Activated CD4-positive, alpha-beta T cell treated with anti-CD3 and anti-CD28 coated beads for 48 hours (primary cell): ENCODE measurements around the gene GRK4.
"Not testable (repeated sequence)": the region's sequence is repeated elsewhere in the genome, so short reads cannot be mapped to it uniquely, and the experiment has no call there.

Experiments used
- DNase-seq: peaks from one replicate; pipeline ENCODE4 v3.0.0-alpha.2; 2020

The GRK4 gene

GRCh38 chr4:2963175-2963965, at the start of gene GRK4, which contains the start of gene NOP14:
Gene GRK4 (plus strand): TSS chr4:2963571. CDS start chr4:2964071, 500 bp downstream.
Gene NOP14 (minus strand): TSS chr4:2963406. CDS start chr4:2963319, 87 bp downstream.
- DNase-seq, result peak; percentile 98

GRCh38 chr4:2914256-2915126, 48.9 kb upstream of the GRK4 start:
- peak; percentile 32 for DNase-seq

- no peak for DNase-seq
Observed at GRCh38 chr4:2915789-2916188, 47.6 kb upstream of the GRK4 start.

GRCh38 chr4:2916696-2917095, 46.7 kb upstream of the GRK4 start:
- not testable (repeated sequence) for DNase-seq

- not testable (repeated sequence) for DNase-seq
Observed at GRCh38 chr4:2918300-2918699, 45.1 kb upstream of the GRK4 start.

- not testable (repeated sequence) for DNase-seq
Observed at GRCh38 chr4:2918714-2919113, 44.7 kb upstream of the GRK4 start.

GRCh38 chr4:2922453-2923101, 40.8 kb upstream of the GRK4 start:
- DNase-seq, result not testable (repeated sequence)

- no peak for DNase-seq
Observed at GRCh38 chr4:2923141-2923551, 40.2 kb upstream of the GRK4 start.

GRCh38 chr4:2923668-2924173, 39.6 kb upstream of the GRK4 start:
- no peak for DNase-seq

- no peak for DNase-seq
Observed at GRCh38 chr4:2924286-2924685, 39.1 kb upstream of the GRK4 start.

- no peak for DNase-seq
Observed at GRCh38 chr4:2924765-2925301, 38.5 kb upstream of the GRK4 start.

GRCh38 chr4:2925496-2925895, 37.9 kb upstream of the GRK4 start:
- DNase-seq, result no peak

GRCh38 chr4:2925931-2926860, 37.2 kb upstream of the GRK4 start:
- no peak for DNase-seq

- no peak for DNase-seq
Observed at GRCh38 chr4:2927016-2927695, 36.2 kb upstream of the GRK4 start.

- DNase-seq, result no peak
Observed at GRCh38 chr4:2927696-2928075, 35.7 kb upstream of the GRK4 start.

GRCh38 chr4:2928242-2929176, 34.9 kb upstream of the GRK4 start:
- DNase-seq, result no peak

GRCh38 chr4:2929469-2929868, 33.9 kb upstream of the GRK4 start:
- DNase-seq, result no peak

- DNase-seq, result no peak
Observed at GRCh38 chr4:2930135-2930757, 33.1 kb upstream of the GRK4 start.

GRCh38 chr4:2930758-2931511, 32.4 kb upstream of the GRK4 start:
- no peak for DNase-seq
